Myocyte (in vitro differentiated cells): ENCODE measurements around the gene HOXC4. TPM values are rescaled to one million over a fixed set of nuclear protein-coding genes. Genes with fewer than 3 reads are reported as not detected.
A peak's percentile ranks its signal among the peaks of the same experiment; 100 is the strongest.
"Not testable (repeated sequence)": the region's sequence is repeated elsewhere in the genome, so short reads cannot be mapped to it uniquely, and the experiment has no call there.

Experiments
- DNase-seq: peaks from one replicate; pipeline ENCODE4 v3.0.0-alpha.2; 2012; ENCODE audit warnings: low read depth
- microRNA counts: library from miRNA; unstranded; fragments of <30 nt; microRNA quantifications from one replicate; lab custom pipeline; 2016
- microRNA-seq: library from miRNA; unstranded; fragments of <30 nt; microRNA quantifications from one replicate; pipeline ENCODE4, GENCODE V29; 2016
- total RNA-seq: library from RNA; depleted of rRNA; stranded (reverse); fragments of >200 nt; gene quantifications from 2 replicates; pipeline ENCODE4 v1.2.3, GENCODE V29; 2014

The HOXC4 gene
- total RNA-seq, 1 donor from 2014 or later = 2.6 TPM

DNA sequence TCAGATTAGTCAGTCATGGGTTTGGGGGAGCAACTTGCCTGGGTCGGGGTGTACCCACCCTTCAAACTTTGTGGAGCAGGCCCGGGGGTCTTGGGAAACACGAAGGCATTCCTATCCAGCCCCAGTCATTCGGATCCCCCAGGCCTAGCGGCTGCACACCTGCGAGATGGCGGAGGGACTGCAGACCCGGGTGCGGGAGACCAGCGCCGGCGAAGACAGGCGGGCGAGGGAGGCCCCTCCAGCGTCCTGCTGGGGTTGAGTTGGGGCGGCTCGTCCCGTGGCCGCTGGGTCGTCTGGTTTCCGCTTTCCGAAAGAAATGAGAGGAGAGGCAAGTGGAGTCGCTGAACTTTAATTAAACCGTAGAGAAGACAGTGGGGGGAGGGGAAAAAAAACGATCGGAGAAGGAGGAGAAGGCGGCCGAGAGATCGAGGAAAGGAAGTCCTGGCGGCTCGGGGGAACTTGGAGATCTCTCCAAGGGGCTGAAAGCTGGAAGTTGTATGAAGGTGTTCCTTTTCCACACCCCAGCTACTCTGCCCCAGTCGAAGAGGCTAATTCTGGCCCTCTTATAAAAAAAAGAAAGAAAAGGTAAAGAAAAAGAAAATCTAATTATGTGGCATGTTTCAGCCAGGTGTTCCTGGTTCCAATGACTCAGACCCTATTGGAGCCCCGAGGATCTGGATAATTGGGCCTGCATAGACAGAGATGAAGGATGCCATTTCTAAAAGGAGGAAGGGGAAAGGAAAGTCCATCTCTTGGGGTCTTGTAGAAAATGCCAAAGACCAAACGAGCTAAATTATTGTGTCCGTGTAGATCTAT, 28.2 kb downstream of the HOXC4 start:
- peak; percentile 60 for DNase-seq

DNA sequence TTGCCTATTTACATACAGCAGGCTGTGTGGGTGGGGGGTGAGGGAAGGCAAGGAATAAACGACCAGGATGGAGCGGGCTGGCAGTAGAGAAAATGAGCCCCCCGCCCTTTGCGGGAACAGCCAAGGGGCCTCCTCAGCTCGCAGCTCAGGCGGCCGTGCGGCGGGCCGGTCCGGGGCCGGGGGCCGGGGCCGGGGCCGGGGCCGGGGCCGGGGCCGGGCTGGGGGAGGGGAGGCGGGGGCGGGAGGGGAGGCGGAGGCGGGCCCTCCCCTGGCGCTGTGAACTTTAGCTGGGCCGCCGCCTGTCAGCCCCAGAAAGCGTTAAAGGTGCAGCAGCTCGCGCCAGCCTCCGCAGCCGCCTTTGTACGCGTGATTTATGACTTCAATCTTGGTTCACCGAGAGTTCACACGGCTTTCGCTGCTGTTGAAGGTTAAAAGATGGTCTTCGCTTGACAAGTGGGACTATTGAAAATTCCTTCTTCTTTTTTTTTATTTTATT, 28.8 kb downstream of the HOXC4 start:
- peak; percentile 40 for DNase-seq

DNA sequence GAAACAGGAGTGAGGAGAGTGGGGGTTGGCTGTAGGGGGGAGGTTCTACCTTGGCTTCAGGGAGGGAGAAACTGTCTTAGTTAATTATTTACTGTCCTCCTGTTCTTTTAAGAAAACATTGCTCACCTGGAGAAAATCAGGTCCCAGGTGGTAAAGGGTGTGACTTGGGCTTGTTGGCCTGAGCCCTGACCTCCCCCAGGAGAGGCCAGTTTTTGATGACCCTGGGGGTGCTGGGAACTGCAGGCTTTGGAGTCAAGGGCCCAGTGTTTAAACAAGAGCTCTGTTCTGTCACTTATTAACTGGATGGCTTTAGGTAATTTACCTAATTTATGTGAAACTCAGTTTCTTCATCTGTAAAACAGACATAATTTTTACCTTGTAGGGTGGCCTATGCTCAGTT, 34.4 kb downstream of the HOXC4 start:
- not testable (repeated sequence) for DNase-seq

DNA sequence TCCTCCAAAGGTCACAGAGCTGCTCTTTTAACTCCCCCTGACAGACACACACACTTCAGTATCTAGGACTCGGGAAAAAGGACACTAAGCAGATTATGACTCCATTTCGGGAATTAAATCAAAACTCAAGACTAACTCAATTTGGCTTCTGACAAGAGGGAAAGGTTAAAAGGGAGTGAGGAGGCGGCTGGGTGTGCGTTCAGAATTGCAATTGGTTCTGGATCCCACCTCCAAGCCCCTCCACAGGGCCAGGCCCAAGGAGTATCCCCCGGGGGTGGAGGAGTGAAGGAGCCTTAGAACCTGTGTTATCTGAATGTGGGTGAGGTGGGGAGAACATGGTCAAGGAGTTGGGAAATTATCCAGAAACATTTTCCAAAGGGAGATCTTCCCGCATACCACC, 35.8 kb downstream of the HOXC4 start:
- not testable (repeated sequence) for DNase-seq

DNA sequence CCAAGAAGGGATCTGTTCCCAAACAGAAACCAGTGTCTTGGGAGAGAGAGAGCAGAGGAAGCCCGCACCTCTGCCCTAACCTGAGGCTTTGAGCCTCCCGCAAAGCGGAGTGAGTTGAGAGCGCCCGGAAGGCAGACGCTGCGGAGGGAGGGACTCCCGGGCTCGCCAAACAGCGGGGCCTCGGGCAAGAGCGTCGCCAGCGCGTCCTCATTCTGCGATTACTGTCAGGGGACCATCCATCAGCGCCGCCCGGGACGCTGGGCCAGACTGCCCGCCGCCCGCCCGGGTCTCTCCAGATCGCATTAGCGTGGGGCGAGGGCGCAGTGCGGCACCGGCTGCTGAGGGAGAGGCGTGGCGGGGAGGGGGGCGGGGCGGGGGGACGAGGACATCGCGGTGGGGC, 36.7 kb downstream of the HOXC4 start:
- not testable (repeated sequence) for DNase-seq

DNA sequence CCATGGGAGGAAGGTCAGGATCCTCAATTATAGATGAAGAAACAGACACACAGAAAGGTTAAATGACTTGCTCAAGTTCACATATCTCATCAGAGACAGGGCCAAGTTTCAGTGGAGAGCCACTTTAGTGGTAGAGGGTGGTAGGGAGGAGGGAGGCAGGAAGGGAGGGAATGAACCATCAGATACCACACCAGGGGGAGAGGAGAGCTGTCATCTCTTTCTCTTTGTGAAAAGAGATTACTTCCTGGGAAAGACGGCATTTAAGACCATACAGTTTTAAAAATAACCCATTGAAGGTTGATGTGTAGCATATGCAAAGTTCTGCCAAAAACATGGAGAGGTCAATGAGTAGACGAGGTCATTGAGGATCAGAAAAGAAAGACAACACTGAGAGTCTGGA, 39.3 kb downstream of the HOXC4 start:
- DNase-seq = not testable (repeated sequence)

DNA sequence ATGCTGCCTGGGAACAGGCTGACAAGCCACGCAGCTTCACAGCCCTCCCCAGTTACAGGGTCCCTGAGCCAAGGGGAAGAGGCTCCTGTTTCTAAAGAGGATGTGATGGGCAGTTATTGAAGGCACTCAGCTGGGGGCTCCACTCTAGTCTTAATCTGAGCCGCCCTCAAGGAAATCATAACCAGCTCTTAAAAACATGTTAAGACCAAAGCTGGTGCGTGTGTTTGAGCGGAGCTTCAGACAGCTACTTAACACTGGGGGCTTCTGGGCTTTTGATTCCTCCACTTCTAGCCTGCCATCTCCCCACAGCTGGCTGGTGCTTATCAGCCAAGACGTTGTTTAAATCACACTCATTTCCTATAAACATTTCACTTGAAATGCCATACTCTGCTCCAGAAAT, 42.3 kb downstream of the HOXC4 start:
- not testable (repeated sequence) for DNase-seq

DNA sequence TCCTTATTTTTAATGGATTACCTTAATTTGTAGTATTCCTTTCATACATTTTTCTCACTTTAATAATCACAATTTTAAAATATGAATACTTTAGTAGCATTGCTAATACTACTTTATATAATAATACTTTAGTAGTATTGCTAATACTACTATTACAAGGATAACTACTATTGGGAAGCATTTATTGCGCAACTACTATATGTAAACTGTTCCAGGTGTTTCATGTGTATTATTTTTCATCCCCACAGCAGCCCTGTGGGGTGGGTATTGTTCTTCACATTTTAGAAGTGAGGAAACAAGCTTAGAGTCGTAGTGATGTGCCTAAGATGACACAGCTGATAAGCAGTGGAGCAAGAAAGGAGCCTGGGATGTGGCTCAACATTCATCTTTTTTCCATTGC, 45.0 kb downstream of the HOXC4 start:
- not testable (repeated sequence) for DNase-seq

DNA sequence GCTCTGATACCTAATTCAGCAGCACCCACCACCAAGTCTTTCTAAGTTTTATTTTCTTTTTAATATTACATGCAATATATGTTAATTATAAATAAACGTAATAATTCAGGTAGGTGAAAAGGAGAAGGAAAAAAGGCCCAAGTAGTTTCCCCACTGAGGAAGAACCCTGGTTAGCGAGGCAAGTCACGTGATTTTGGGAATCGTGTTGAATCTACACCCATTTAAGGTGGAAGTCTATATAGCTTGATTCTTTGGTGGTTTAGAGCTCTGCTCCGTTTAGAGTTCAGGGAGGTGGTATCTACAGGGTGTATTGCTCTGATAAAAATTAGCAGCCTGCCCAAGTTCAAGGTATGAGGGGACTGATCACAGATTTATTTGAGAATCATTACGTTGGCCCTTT, 47.0 kb downstream of the HOXC4 start:
- DNase-seq = not testable (repeated sequence)

DNA sequence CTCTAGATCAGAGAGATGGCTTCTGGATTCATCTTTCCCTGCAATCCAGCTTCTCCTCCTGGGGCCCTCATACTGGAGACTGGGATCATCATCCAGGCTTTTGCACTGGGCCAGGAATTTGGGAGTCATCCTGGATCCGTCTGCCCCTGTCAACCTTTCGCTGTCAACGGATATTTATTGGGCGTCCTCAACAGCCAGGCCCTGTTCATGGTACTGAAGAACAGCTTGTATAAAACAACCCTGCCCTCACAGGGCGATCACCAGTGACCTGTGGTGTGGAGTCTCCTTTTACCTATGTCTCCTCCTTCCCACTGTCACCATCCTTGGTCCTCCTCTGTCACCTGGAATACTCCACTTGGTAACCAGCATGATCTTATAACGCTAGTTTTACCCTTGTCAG, 48.6 kb downstream of the HOXC4 start:
- not testable (repeated sequence) for DNase-seq

DNA sequence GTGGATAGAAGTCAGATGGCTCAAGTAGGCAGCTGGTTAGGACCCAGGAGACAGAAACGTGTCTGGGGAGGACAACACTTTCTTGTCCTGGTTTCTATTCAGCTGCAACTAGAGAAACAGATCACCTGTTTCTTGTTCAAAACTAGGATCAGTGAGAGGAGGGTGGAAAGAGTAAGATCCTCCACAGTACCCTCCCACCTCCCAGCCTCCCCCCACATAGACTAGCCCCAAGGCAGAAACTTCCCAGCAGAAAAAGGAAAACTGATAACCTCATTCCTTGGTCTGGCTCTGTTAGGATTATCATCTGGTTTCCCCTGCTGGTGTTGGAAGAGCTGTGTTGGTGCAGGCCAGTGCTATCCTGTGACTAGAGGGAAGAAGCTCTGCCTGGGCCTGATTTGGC, 50.2 kb downstream of the HOXC4 start:
- DNase-seq = not testable (repeated sequence)

MicroRNAs within 50 kb of the gene (microRNA counts, 767-probe panel; counts per million panel counts)
- not detected for microRNA hsa-miR-615-3p (lab: Ali Mortazavi, UCI)
- not detected for microRNA hsa-miR-615-5p (lab: Ali Mortazavi, UCI)

Small RNA genes within 50 kb of the gene (microRNA-seq; reads per million reads assigned to microRNA genes)
- 396 reads per million, percentile 71 among the genes with 10 or more reads in this experiment for gene MIR615

Other genes with a start within 250 kb of the HOXC4 start
- gene HOXC13, start 115.0 kb upstream of the HOXC4 start, total RNA-seq = 3.6 and 4.6 TPM in 2 replicates
- gene HOXC12, start 98.9 kb upstream of the HOXC4 start, total RNA-seq = 0.31 and 0.62 TPM in 2 replicates
- gene HOXC11, start 80.7 kb upstream of the HOXC4 start, total RNA-seq = 2.2 TPM in 2 replicates
- gene HOTAIR, start 78.9 kb upstream of the HOXC4 start, total RNA-seq = 1.4 and 1.7 TPM in 2 replicates
- gene HOXC10, start 68.7 kb upstream of the HOXC4 start, total RNA-seq = 3.7 and 4.0 TPM in 2 replicates
- 9.6 and 11.7 TPM in 2 replicates for gene HOXC9, start 53.7 kb upstream of the HOXC4 start, total RNA-seq
- 9.9 and 11.4 TPM in 2 replicates for gene HOXC8, start 44.9 kb upstream of the HOXC4 start, total RNA-seq
- gene HOXC6, start 25.4 kb upstream of the HOXC4 start, total RNA-seq = 1.6 and 2.3 TPM in 2 replicates
- gene HOXC5, start 20.8 kb upstream of the HOXC4 start, total RNA-seq = 1.2 and 1.4 TPM in 2 replicates
- gene SMUG1, start 135.2 kb downstream of the HOXC4 start, total RNA-seq = 45.1 and 46.9 TPM in 2 replicates
- gene CBX5, start 226.3 kb downstream of the HOXC4 start, total RNA-seq = 41.6 and 48.6 TPM in 2 replicates
- gene HNRNPA1, start 226.9 kb downstream of the HOXC4 start, total RNA-seq = 183 and 272 TPM in 2 replicates
- gene NFE2, start 247.2 kb downstream of the HOXC4 start, total RNA-seq = 1.1 and 1.4 TPM in 2 replicates